Vagina (tissue), 2 donors: ENCODE data around the gene SLC6A3. TPM values are rescaled to one million over a fixed set of nuclear protein-coding genes. Genes with fewer than 3 reads are reported as not detected.

ENCODE experiments used
- DNase-seq, 2 donors: peaks; one replicate each; pipeline ENCODE4 v3.0.0-alpha.2; 2017; ENCODE audit errors: extremely low spot score in 2 of 2
- H3K27ac ChIP-seq: fragments of 200-600 bp; sonication (generic); one replicate; pipeline ENCODE4 v1.5.1; 2019
- H3K27me3 ChIP-seq: fragments of 200-600 bp; sonication (generic); one replicate; pipeline ENCODE4 v1.5.1; 2019
- H3K36me3 ChIP-seq, 2 donors: fragments of 200-600 bp; sonication (generic); one replicate each; pipeline ENCODE4 v1.5.1; 2017 to 2019
- H3K4me1 ChIP-seq: fragments of 200-600 bp; sonication (generic); one replicate; pipeline ENCODE4 v1.5.1; 2019
- H3K4me3 ChIP-seq, 2 donors: fragments of 200-600 bp; sonication (generic); 1 replicate in 1 of 2; 2 replicates in 1 of 2; pipeline ENCODE4 v1.5.1; 2016 to 2019
- H3K9me3 ChIP-seq: fragments of 200-600 bp; sonication (generic); one replicate; pipeline ENCODE4 v1.5.1; 2019
- CTCF ChIP-seq, 3 experiments: fragments of 450-650 bp in 2 of 3; fragments of 200-600 bp in 1 of 3; sonication (generic) in 1 of 3; IDR thresholded peaks; one replicate each; pipeline ENCODE4 v1.5.1; 2017 to 2019; ENCODE audit warnings: antibody characterized with exemption in 3 of 3, mild to moderate bottlenecking in 2 of 3, moderate library complexity in 2 of 3
- POLR2A ChIP-seq, 2 donors: fragments of 450-650 bp; IDR thresholded peaks; one replicate each; pipeline ENCODE4 v1.6.1; 2017; ENCODE audit warnings: antibody characterized with exemption in 2 of 2, mild to moderate bottlenecking in 2 of 2, moderate library complexity in 2 of 2
- POLR2AphosphoS5 ChIP-seq, 2 donors: sonication (generic); formaldehyde crosslinking; IDR thresholded peaks; one replicate each; pipeline ENCODE4 v1.9.0; 2017; ENCODE audit warnings: antibody characterized with exemption in 2 of 2, mild to moderate bottlenecking in 2 of 2, low read depth in 1 of 2; ENCODE audit not compliant: insufficient read depth in 1 of 2
- intact Hi-C: fragments of 100-400 bp; cut with DNase I; formaldehyde crosslinking; loops from one replicate; pipeline ENCODE4 v1.15.1; 2023
- total RNA-seq: library from RNA; depleted of rRNA; stranded (reverse); fragments of >200 nt; gene quantifications from one replicate; pipeline ENCODE4 v1.2.3, GENCODE V29; 2016

Gene SLC6A3
- total RNA-seq, 1 donor from 2014 or later, result 0.49 TPM

GRCh38 chr5:1391691-1392090 lies 53.5 kb downstream of the SLC6A3 start:
- Histone ChIP-seq H3K36me3 (no peaks in the 10 kb centered on the region), H3K4me1 (peaks cover 2% of the 10 kb centered on the region), H3K9me3 (no peaks in the 10 kb centered on the region), H3K4me3 (no peak overlapping the region), H3K27ac (no peak overlapping the region), H3K27me3 (no peaks in the 10 kb centered on the region)
- intact Hi-C loops, result no loop called here
- TF ChIP-seq POLR2AphosphoS5 (IDR thresholded peaks at IDR 0.05; ENCODE audit: insufficient read depth in 1 of 2, low read depth in 1 of 2) (no peak), CTCF (IDR thresholded peaks at IDR 0.05) (no peak), POLR2A (IDR thresholded peaks at IDR 0.05) (no peak)
- DNase-seq, result no peak

GRCh38 chr5:1390861-1391600 lies 54.2 kb downstream of the SLC6A3 start:
- Histone ChIP-seq H3K4me3 (no peak overlapping the region), H3K27ac (no peak overlapping the region), H3K36me3 (no peaks in the 10 kb centered on the region), H3K4me1 (peaks cover 9% of the 10 kb centered on the region), H3K27me3 (no peaks in the 10 kb centered on the region), H3K9me3 (no peaks in the 10 kb centered on the region)
- no peak for DNase-seq
- TF ChIP-seq POLR2A (IDR thresholded peaks at IDR 0.05) (no peak), CTCF (IDR thresholded peaks at IDR 0.05) (no peak), POLR2AphosphoS5 (IDR thresholded peaks at IDR 0.05; ENCODE audit: insufficient read depth in 1 of 2, low read depth in 1 of 2) (no peak)
- intact Hi-C loops, result no loop called here

- H3K4me1 ChIP-seq, result peaks cover 15% of the 10 kb centered on the region
- no peaks in the 10 kb centered on the region for H3K36me3 ChIP-seq
- TF ChIP-seq POLR2A (IDR thresholded peaks at IDR 0.05) (no peak), CTCF (IDR thresholded peaks at IDR 0.05) (no peak), POLR2AphosphoS5 (IDR thresholded peaks at IDR 0.05; ENCODE audit: insufficient read depth in 1 of 2, low read depth in 1 of 2) (no peak)
- H3K4me3 ChIP-seq, result no peak overlapping the region
- no peak overlapping the region for H3K27ac ChIP-seq
- no peak for DNase-seq
- H3K27me3 ChIP-seq, result no peaks in the 10 kb centered on the region
- intact Hi-C loops, result no loop called here
- H3K9me3 ChIP-seq, result no peaks in the 10 kb centered on the region
Measured at GRCh38 chr5:1390333-1390732, 54.9 kb downstream of the SLC6A3 start.

GRCh38 chr5:1388383-1388967 lies 56.8 kb downstream of the SLC6A3 start:
- H3K4me3 ChIP-seq, result no peak overlapping the region
- TF ChIP-seq POLR2A (IDR thresholded peaks at IDR 0.05), result no peak
- no peak for TF ChIP-seq POLR2AphosphoS5 (IDR thresholded peaks at IDR 0.05; ENCODE audit: insufficient read depth in 1 of 2, low read depth in 1 of 2)
- TF ChIP-seq CTCF (IDR thresholded peaks at IDR 0.05), result no peak
- H3K27me3 ChIP-seq, result no peaks in the 10 kb centered on the region
- H3K9me3 ChIP-seq, result no peaks in the 10 kb centered on the region
- peaks cover 17% of the 10 kb centered on the region for H3K4me1 ChIP-seq
- DNase-seq, result no peak
- intact Hi-C loops, result no loop called here
- no peaks in the 10 kb centered on the region for H3K36me3 ChIP-seq
- H3K27ac ChIP-seq, result no peak overlapping the region

- no peak overlapping the region for H3K27ac ChIP-seq
- H3K4me3 ChIP-seq, result no peak overlapping the region
- peaks cover 17% of the 10 kb centered on the region for H3K4me1 ChIP-seq
- intact Hi-C loops, result no loop called here
- H3K9me3 ChIP-seq, result no peaks in the 10 kb centered on the region
- TF ChIP-seq POLR2A (IDR thresholded peaks at IDR 0.05), result no peak
- TF ChIP-seq POLR2AphosphoS5 (IDR thresholded peaks at IDR 0.05; ENCODE audit: insufficient read depth in 1 of 2, low read depth in 1 of 2), result no peak
- TF ChIP-seq CTCF (IDR thresholded peaks at IDR 0.05), result no peak
- H3K27me3 ChIP-seq, result no peaks in the 10 kb centered on the region
- no peak for DNase-seq
- no peaks in the 10 kb centered on the region for H3K36me3 ChIP-seq
Measured at GRCh38 chr5:1387876-1388275, 57.4 kb downstream of the SLC6A3 start.
